HG02610 (cell line): ENCODE measurements around the gene IFT88.

ENCODE experiments used
- ATAC-seq: cut with Tn5 transposase; IDR thresholded peaks from one replicate; pipeline ENCODE4 v1.9.1; 2021; ENCODE audit warnings: mild to moderate bottlenecking, moderate library complexity; ENCODE audit not compliant: unreplicated experiment

IFT88 gene

GRCh38 chr13:20711301-20712044 lies 144.5 kb downstream of the IFT88 start:
- ATAC-seq: no peak

GRCh38 chr13:20713014-20713376 lies 146.0 kb downstream of the IFT88 start:
- no peak for ATAC-seq

- ATAC-seq: no peak
Observed at GRCh38 chr13:20713751-20714150, 146.8 kb downstream of the IFT88 start.

- ATAC-seq: no peak
Observed at GRCh38 chr13:20714161-20714560, 147.2 kb downstream of the IFT88 start.

GRCh38 chr13:20714563-20715329 lies 147.8 kb downstream of the IFT88 start:
- no peak for ATAC-seq

GRCh38 chr13:20715330-20715712 lies 148.4 kb downstream of the IFT88 start:
- no peak for ATAC-seq

GRCh38 chr13:20716951-20717350 lies 150.0 kb downstream of the IFT88 start:
- ATAC-seq: no peak

- ATAC-seq: no peak
Observed at GRCh38 chr13:20717581-20718542, 150.9 kb downstream of the IFT88 start.

GRCh38 chr13:20718958-20719566 lies 152.1 kb downstream of the IFT88 start:
- no peak for ATAC-seq

GRCh38 chr13:20719783-20720182 lies 152.8 kb downstream of the IFT88 start:
- ATAC-seq: no peak

GRCh38 chr13:20720499-20720898 lies 153.5 kb downstream of the IFT88 start:
- ATAC-seq: no peak

GRCh38 chr13:20721058-20721453 lies 154.1 kb downstream of the IFT88 start:
- ATAC-seq: no peak

GRCh38 chr13:20721454-20722357 lies 154.7 kb downstream of the IFT88 start:
- ATAC-seq: no peak

GRCh38 chr13:20727856-20728255 lies 160.9 kb downstream of the IFT88 start:
- ATAC-seq: no peak

- ATAC-seq: no peak
Observed at GRCh38 chr13:20728579-20729311, 161.8 kb downstream of the IFT88 start.

GRCh38 chr13:20729633-20730585 lies 163.0 kb downstream of the IFT88 start:
- no peak for ATAC-seq

- ATAC-seq: no peak
Observed at GRCh38 chr13:20738616-20739015, 171.7 kb downstream of the IFT88 start.

GRCh38 chr13:20740021-20740420 lies 173.1 kb downstream of the IFT88 start:
- no peak for ATAC-seq
